HG03432 (cell line): Measurements from ENCODE around the gene ZBED1.
"Not testable (repeated sequence)": the region's sequence is repeated elsewhere in the genome, so short reads cannot be mapped to it uniquely, and the experiment has no call there.

ENCODE experiments used
- ATAC-seq: cut with Tn5 transposase; IDR thresholded peaks from one replicate; pipeline ENCODE4 v1.9.1; 2021; ENCODE audit warnings: mild to moderate bottlenecking, moderate library complexity; ENCODE audit not compliant: unreplicated experiment

Gene ZBED1

GRCh38 chrX:2500803-2501558 lies at the start of gene ZBED1, which contains the start of gene DHRSX:
ZBED1 (minus strand) TSS chrX:2500976; CDS start chrX:2490719, 10,257 bp downstream.
DHRSX (minus strand) TSS chrX:2500976; CDS start chrX:2500925, 51 bp downstream.
- peak; percentile 71 for ATAC-seq

- ATAC-seq, result no peak
Measured at GRCh38 chrX:2549876-2550275, 49.1 kb upstream of the ZBED1 start.

- no peak for ATAC-seq
Measured at GRCh38 chrX:2548711-2549423, 48.1 kb upstream of the ZBED1 start.

- no peak for ATAC-seq
Measured at GRCh38 chrX:2547736-2548135, 47.0 kb upstream of the ZBED1 start.

- ATAC-seq, result no peak
Measured at GRCh38 chrX:2546496-2546895, 45.7 kb upstream of the ZBED1 start.

GRCh38 chrX:2545144-2545543 lies 44.4 kb upstream of the ZBED1 start:
- no peak for ATAC-seq

- no peak for ATAC-seq
Measured at GRCh38 chrX:2542826-2543521, 42.2 kb upstream of the ZBED1 start.

- ATAC-seq, result no peak
Measured at GRCh38 chrX:2541603-2542002, 40.8 kb upstream of the ZBED1 start.

- no peak for ATAC-seq
Measured at GRCh38 chrX:2540426-2540947, 39.7 kb upstream of the ZBED1 start.

GRCh38 chrX:2539586-2539985 lies 38.8 kb upstream of the ZBED1 start:
- no peak for ATAC-seq

GRCh38 chrX:2538031-2538757 lies 37.4 kb upstream of the ZBED1 start:
- no peak for ATAC-seq

GRCh38 chrX:2536974-2537373 lies 36.2 kb upstream of the ZBED1 start:
- ATAC-seq, result no peak

- no peak for ATAC-seq
Measured at GRCh38 chrX:2536141-2536540, 35.4 kb upstream of the ZBED1 start.

- not testable (repeated sequence) for ATAC-seq
Measured at GRCh38 chrX:2534261-2535021, 33.7 kb upstream of the ZBED1 start.

- no peak for ATAC-seq
Measured at GRCh38 chrX:2533424-2533823, 32.6 kb upstream of the ZBED1 start.

- ATAC-seq, result no peak
Measured at GRCh38 chrX:2526390-2526789, 25.6 kb upstream of the ZBED1 start.

- ATAC-seq, result no peak
Measured at GRCh38 chrX:2523911-2524310, 23.1 kb upstream of the ZBED1 start.

GRCh38 chrX:2521927-2522386 lies 21.2 kb upstream of the ZBED1 start:
- ATAC-seq, result peak; percentile 48

- peak; percentile 86 for ATAC-seq
Measured at GRCh38 chrX:2521092-2521926, 20.5 kb upstream of the ZBED1 start.
